Heart right ventricle (tissue), 16 donors: ENCODE data around the gene SCCPDH. TPM values are rescaled to one million over a fixed set of nuclear protein-coding genes. Genes with fewer than 3 reads are reported as not detected.

Experiments used
- ATAC-seq, 8 donors: fragments of 200-7000 bp; cut with Tn5 transposase; one replicate each; pipeline ENCODE4 v1.9.1; 2020; ENCODE audit warnings: mild to moderate bottlenecking in 8 of 8, moderate library complexity in 8 of 8, moderate number of reproducible peaks in 1 of 8
- DNase-seq, 2 donors: peaks; one replicate each; pipeline ENCODE4 v3.0.0-alpha.2; 2020
- H3K27ac ChIP-seq, 10 donors: fragments of 200-600 bp; sonication (generic) in 2 of 10; one replicate each; pipeline versions ENCODE4 v1.5.0 to v1.8.0; 2020 to 2022; ENCODE audit warnings: mild to moderate bottlenecking in 3 of 10
- H3K27me3 ChIP-seq, 7 donors: fragments of 200-600 bp; one replicate each; pipeline ENCODE4 v1.8.0; 2021 to 2022; ENCODE audit warnings: mild to moderate bottlenecking in 2 of 7
- H3K36me3 ChIP-seq, 9 donors: fragments of 200-600 bp; sonication (generic) in 1 of 9; one replicate each; pipeline versions ENCODE4 v1.5.0 to v1.8.0; 2020 to 2022; ENCODE audit warnings: mild to moderate bottlenecking in 2 of 9
- H3K4me1 ChIP-seq, 9 donors: fragments of 200-600 bp; sonication (generic) in 1 of 9; one replicate each; pipeline versions ENCODE4 v1.5.0 to v1.8.0; 2020 to 2022; ENCODE audit warnings: mild to moderate bottlenecking in 4 of 9
- H3K4me3 ChIP-seq, 10 donors: fragments of 200-600 bp; sonication (generic) in 2 of 10; one replicate each; pipeline versions ENCODE4 v1.5.0 to v1.8.0; 2020 to 2022; ENCODE audit warnings: mild to moderate bottlenecking in 7 of 10, moderate library complexity in 2 of 10
- H3K9me3 ChIP-seq, 11 donors: fragments of 200-600 bp in 10 of 11; sonication (generic) in 2 of 11; one replicate each; pipeline versions ENCODE4 v1.5.0 to v1.8.0; 2013 to 2022; ENCODE audit warnings: mild to moderate bottlenecking in 2 of 11, control low read depth in 1 of 11, moderate library complexity in 1 of 11
- CTCF ChIP-seq, 9 donors: fragments of 200-600 bp; sonication (generic) in 2 of 9; IDR thresholded peaks; one replicate each; pipeline versions ENCODE4 v1.5.0 to v1.8.0; 2021 to 2022; ENCODE audit warnings: antibody characterized with exemption in 9 of 9, mild to moderate bottlenecking in 5 of 9, moderate library complexity in 1 of 9
- WGBS, 2 donors: extraction: QIAGEN DNeasy Blood & Tissue Kit; methylation state at CpG; one replicate each; pipeline ENCODE4 v1.1.7; 2013; ENCODE audit warnings: inconsistent platforms in 1 of 2; 5-methylcytosine and 5-hydroxymethylcytosine counted together
- intact Hi-C, 10 donors: fragments of 100-400 bp; cut with DNase I; formaldehyde crosslinking; loops; one replicate each; pipeline versions ENCODE4 v1.11.1 to v1.14.2; 2022
- polyA plus RNA-seq, 2 donors: library from polyadenylated mRNA; stranded (reverse); fragments of 200-250 nt; gene quantifications; one replicate each; pipeline ENCODE4 v1.2.3, GENCODE V29; 2013
- total RNA-seq, 10 donors: library from RNA; stranded (reverse); fragmentation: NEBNext Ultra II Directional in 3 of 10; extraction: Animal tissue kit (Norgen Biotek cat#: 25700) in 3 of 10; gene quantifications; one replicate each; pipeline versions ENCODE4 v1.2.1 to v1.2.4, GENCODE V29; 2021 to 2023
- donor health status: Arrhythmogenic right ventricular cardiomyopathy.
- donor health status: ischemic (EF 13 %, LVEDD 7.1; RV severe dilation, severe dysfunction).
- donor health status: healthy with polysubstance abuse.
- donor health status: DM: no; HTN: yes; CAD: no.
- donor health status: DM: no; HTN: no; CAD: no.
- donor health status: ischemic (EF 25% LVEDD 6.9; RV normal size, moderate dysfunction).
- donor health status: ischemic (EF 25% LVEDD 5.7; RV mildly dilated, moderate dysfunction).
- donor health status: healthy.
- donor health status: DM: yes; HTN: yes; CAD: no.
- donor health status: Ischemic cardiomyopathy.
- donor health status: ischemic (EF 35%, LVEDD 5.7; RV mildly dilated, moderate dysfunction).
- donor health status: nonischemic (EF 11% LVEDD 7.7; RV severe dilation, severe dysfunction).
- donor health status: DM: yes; HTN: yes; CAD: no.
- donor health status: PGD.
- donor health status: ischemic (EF 29% LVEDD 5.4; RV normal size, mild dysfunction).
- donor health status: nonischemic (EF 23%, LVEDD 6.1; RV moderate dilation, normal function).

SCCPDH gene
- total and polyA plus RNA-seq, 12 donors: 9.9 to 37.5 (median 30.8) TPM

DNA sequence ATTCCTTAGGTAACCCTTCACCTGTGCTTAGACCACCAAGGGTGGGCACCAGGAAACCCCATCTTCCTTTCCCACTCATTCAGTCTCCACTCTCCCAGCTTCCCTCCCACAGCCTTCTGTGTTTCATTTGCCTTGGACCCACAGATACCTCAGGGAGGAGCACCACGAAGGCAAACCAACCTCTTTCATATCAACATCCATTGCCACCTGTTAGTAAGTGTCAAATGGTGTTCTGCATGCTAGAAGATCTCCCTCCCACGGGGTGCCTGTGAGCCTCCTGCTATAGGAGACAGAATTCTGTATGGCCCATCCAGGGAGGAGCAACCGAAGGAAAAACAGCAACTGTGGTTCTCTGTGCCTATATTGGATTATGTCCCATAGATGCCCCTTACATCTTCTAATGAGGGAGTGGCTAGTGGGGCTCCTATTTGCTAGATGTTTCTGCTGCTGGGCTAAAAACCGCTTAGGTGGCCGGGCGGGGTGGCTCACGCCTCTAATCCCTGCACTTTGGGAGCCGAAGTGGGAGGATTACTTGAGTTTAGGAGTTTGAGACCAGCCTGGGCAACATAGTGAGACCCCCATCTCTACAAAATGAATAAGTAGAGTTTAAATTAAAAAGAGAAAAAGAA lies 25.6 kb upstream of the SCCPDH start:
- Histone ChIP-seq H3K27ac (peak overlapping the region in 9 of 10 donors; percentile 18 to 87 (median 49)), H3K27me3 (no peaks in the 10 kb centered on the region), H3K36me3 (no peaks in the 10 kb centered on the region), H3K4me1 (peaks cover 3 to 26% (median 10%) of the 10 kb centered on the region in 9 donors), H3K9me3 (peaks cover 0 to 17% (median 0%) of the 10 kb centered on the region in 11 donors), H3K4me3 (peak overlapping the region in 8 of 10 donors; percentile 4 to 45 (median 34))
- no peak for TF ChIP-seq CTCF (IDR thresholded peaks at IDR 0.05)
- 83 to 84% methylated on average over 8 of the region's 8 CpGs for WGBS, 2 donors
- intact Hi-C loops: loop anchor here (1.0 to 10.0 kb wide), 9 partner anchors 51 to 202 kb away; partner anchors contain the start of genes CNST (in 5 of the 10) and TFB2M (in 5 of the 10)
- no peak for ATAC-seq
- DNase-seq: no peak

- no peaks in the 10 kb centered on the region for H3K36me3 ChIP-seq
- peak; percentile 81 to 92 for DNase-seq
- H3K4me3 ChIP-seq: peak overlapping the region in 8 of 10 donors; percentile 4 to 45 (median 34)
These were observed 25.0 kb upstream of the SCCPDH start for GRCh38 chr1:246699095-246699735.

GRCh38 chr1:246703581-246703980 lies 20.6 kb upstream of the SCCPDH start:
- no peak overlapping the region for H3K4me3 ChIP-seq
- no peaks in the 10 kb centered on the region for H3K9me3 ChIP-seq
- peaks cover 2 to 23% (median 8%) of the 10 kb centered on the region in 9 donors for H3K4me1 ChIP-seq
- no peak for DNase-seq
- no peak for ATAC-seq
- H3K27me3 ChIP-seq: no peaks in the 10 kb centered on the region
- 54 to 66% methylated on average over 8 of the region's 8 CpGs for WGBS, 2 donors
- no peak for TF ChIP-seq CTCF (IDR thresholded peaks at IDR 0.05)
- no peaks in the 10 kb centered on the region for H3K36me3 ChIP-seq
- H3K27ac ChIP-seq: no peak overlapping the region
- intact Hi-C loops: no loop called here

More at GRCh38 chr1:246699095-246699735, 25.0 kb upstream of the SCCPDH start:
- TF ChIP-seq CTCF (IDR thresholded peaks at IDR 0.05): peak; percentile 74 to 96 (median 91)
- 5 to 8% methylated on average over 18 of the region's 18 CpGs for WGBS, 2 donors
- ATAC-seq: peak; percentile 88 to 97 (median 92)
- peaks cover 3 to 26% (median 10%) of the 10 kb centered on the region in 9 donors for H3K4me1 ChIP-seq
- peaks cover 0 to 11% (median 0%) of the 10 kb centered on the region in 11 donors for H3K9me3 ChIP-seq
- intact Hi-C loops: loop anchor here (1.0 to 10.0 kb wide), 9 partner anchors 52 to 202 kb away; partner anchors contain the start of genes CNST (in 5 of the 10) and TFB2M (in 5 of the 10)
- H3K27me3 ChIP-seq: no peaks in the 10 kb centered on the region
- peak overlapping the region in 9 of 10 donors; percentile 18 to 87 (median 49) for H3K27ac ChIP-seq

DNA sequence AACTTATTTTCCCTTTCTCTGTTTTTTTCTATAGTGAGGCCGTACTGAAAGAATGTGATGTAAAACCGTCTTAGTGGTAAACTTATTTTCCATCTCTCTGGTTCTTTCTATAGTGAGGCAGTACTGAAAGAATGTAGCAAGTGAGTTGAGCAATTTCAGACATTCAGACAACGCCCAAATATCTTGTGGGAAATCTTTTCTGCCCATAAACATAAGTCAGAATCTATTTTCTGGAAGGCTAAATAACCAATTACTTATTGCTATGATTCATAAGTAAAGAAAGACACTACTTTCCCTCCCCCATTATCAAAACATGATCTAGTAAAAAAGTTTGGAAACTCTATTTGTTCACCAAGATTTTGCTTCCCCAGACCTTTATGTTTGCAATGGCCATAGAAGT lies 18.8 kb upstream of the SCCPDH start:
- H3K27me3 ChIP-seq: no peaks in the 10 kb centered on the region
- no peaks in the 10 kb centered on the region for H3K9me3 ChIP-seq
- no peak for ATAC-seq
- no peak overlapping the region for H3K4me3 ChIP-seq
- H3K4me1 ChIP-seq: peaks cover 0 to 18% (median 0%) of the 10 kb centered on the region in 9 donors
- DNase-seq: no peak
- no peaks in the 10 kb centered on the region for H3K36me3 ChIP-seq
- H3K27ac ChIP-seq: no peak overlapping the region
- WGBS, 2 donors: 67 to 82% methylated on average over 3 of the region's 3 CpGs
- TF ChIP-seq CTCF (IDR thresholded peaks at IDR 0.05): no peak
- intact Hi-C loops: no loop called here
